ENCODE measurements around the gene SORCS2. TPM values are rescaled to one million over a fixed set of nuclear protein-coding genes. Genes with fewer than 3 reads are reported as not detected.
A peak's percentile ranks its signal among the peaks of the same experiment; 100 is the strongest.

SORCS2 gene
- total and polyA plus RNA-seq, 9 donors = 7.4 to 24.9 (median 13.0) TPM

GRCh38 chr4:7190691-7191545 lies 1.4 kb upstream of the SORCS2 start:
- H3K4me1 ChIP-seq (ENCODE audit: control insufficient read depth, insufficient read depth, low read length) = peaks cover 44% of the 10 kb centered on the region
- no peaks in the 10 kb centered on the region for H3K9me3 ChIP-seq (replicated peaks; ENCODE audit: control insufficient read depth, low read depth, low read length)
- peaks cover 61% of the 10 kb centered on the region for H3K27me3 ChIP-seq (ENCODE audit: control insufficient read depth, insufficient read depth, low read length)
- 39% methylated on average over 2 of the region's 11 CpGs for WGBS (ENCODE audit: insufficient coverage)
- no peak overlapping the region for H3K4me3 ChIP-seq (ENCODE audit: low read length)
- no peaks in the 10 kb centered on the region for H3K36me3 ChIP-seq (ENCODE audit: control insufficient read depth, insufficient read depth, low read length)
- DNase-seq = peak; percentile 92
- peak overlapping the region; percentile 51 for H3K27ac ChIP-seq (ENCODE audit: low read length)

GRCh38 chr4:7191546-7192251 lies 639 bp upstream of the SORCS2 start:
- peaks cover 64% of the 10 kb centered on the region for H3K27me3 ChIP-seq (ENCODE audit: control insufficient read depth, insufficient read depth, low read length)
- H3K27ac ChIP-seq (ENCODE audit: low read length) = peak overlapping the region; percentile 29
- DNase-seq = peak; percentile 39
- no peaks in the 10 kb centered on the region for H3K36me3 ChIP-seq (ENCODE audit: control insufficient read depth, insufficient read depth, low read length)
- peaks cover 48% of the 10 kb centered on the region for H3K4me1 ChIP-seq (ENCODE audit: control insufficient read depth, insufficient read depth, low read length)
- H3K9me3 ChIP-seq (replicated peaks; ENCODE audit: control insufficient read depth, low read depth, low read length) = no peaks in the 10 kb centered on the region
- H3K4me3 ChIP-seq (ENCODE audit: low read length) = no peak overlapping the region
- 51% methylated on average over 21 of the region's 22 CpGs for WGBS (ENCODE audit: insufficient coverage)

- WGBS (ENCODE audit: insufficient coverage) = under 1% methylated on average over 51 of the region's 62 CpGs
- H3K27me3 ChIP-seq (ENCODE audit: control insufficient read depth, insufficient read depth, low read length) = peaks cover 56% of the 10 kb centered on the region
- peaks cover 55% of the 10 kb centered on the region for H3K4me1 ChIP-seq (ENCODE audit: control insufficient read depth, insufficient read depth, low read length)
- no peak overlapping the region for H3K27ac ChIP-seq (ENCODE audit: low read length)
- H3K4me3 ChIP-seq (ENCODE audit: low read length) = peak overlapping the region; percentile 53
- no peaks in the 10 kb centered on the region for H3K9me3 ChIP-seq (replicated peaks; ENCODE audit: control insufficient read depth, low read depth, low read length)
- peak; percentile 52 for DNase-seq
- no peaks in the 10 kb centered on the region for H3K36me3 ChIP-seq (ENCODE audit: control insufficient read depth, insufficient read depth, low read length)
Measured at GRCh38 chr4:7193030-7193958, 956 bp downstream of the SORCS2 start.

- no peak for DNase-seq
- Histone ChIP-seq H3K4me1 (ENCODE audit: control insufficient read depth, insufficient read depth, low read length) (peaks cover 59% of the 10 kb centered on the region), H3K36me3 (ENCODE audit: control insufficient read depth, insufficient read depth, low read length) (no peaks in the 10 kb centered on the region), H3K4me3 (ENCODE audit: low read length) (no peak overlapping the region), H3K9me3 (replicated peaks; ENCODE audit: control insufficient read depth, low read depth, low read length) (no peaks in the 10 kb centered on the region), H3K27ac (ENCODE audit: low read length) (no peak overlapping the region), H3K27me3 (ENCODE audit: control insufficient read depth, insufficient read depth, low read length) (peaks cover 44% of the 10 kb centered on the region)
- 71% methylated on average over 1 of the region's 6 CpGs for WGBS (ENCODE audit: insufficient coverage)
Measured at GRCh38 chr4:7194251-7195140, 2.2 kb downstream of the SORCS2 start.

DNA sequence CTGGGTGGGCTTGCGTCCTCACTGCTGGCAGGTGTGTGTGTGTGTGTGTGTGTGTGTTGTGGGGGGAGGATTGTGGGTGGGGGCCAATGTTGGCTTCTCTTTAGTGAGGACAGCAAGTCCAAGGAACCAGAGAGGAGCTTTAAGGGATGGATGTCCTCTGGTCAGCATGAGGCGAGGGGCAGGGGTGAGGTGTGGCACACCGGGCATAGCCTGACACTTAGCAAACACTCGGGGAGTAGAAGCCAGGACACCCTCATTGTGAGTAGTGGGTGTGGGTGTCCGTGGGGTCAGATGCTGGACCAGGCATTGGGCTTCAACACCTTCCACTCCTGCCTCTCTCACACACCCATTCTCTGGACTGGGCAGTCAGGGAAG lies 2.8 kb downstream of the SORCS2 start:
- DNase-seq = no peak
- no peaks in the 10 kb centered on the region for H3K36me3 ChIP-seq (ENCODE audit: control insufficient read depth, insufficient read depth, low read length)
- WGBS (ENCODE audit: insufficient coverage) = 75% methylated on average over 1 of the region's 5 CpGs
- H3K4me3 ChIP-seq (ENCODE audit: low read length) = no peak overlapping the region
- peaks cover 59% of the 10 kb centered on the region for H3K4me1 ChIP-seq (ENCODE audit: control insufficient read depth, insufficient read depth, low read length)
- H3K9me3 ChIP-seq (replicated peaks; ENCODE audit: control insufficient read depth, low read depth, low read length) = no peaks in the 10 kb centered on the region
- no peak overlapping the region for H3K27ac ChIP-seq (ENCODE audit: low read length)
- peaks cover 37% of the 10 kb centered on the region for H3K27me3 ChIP-seq (ENCODE audit: control insufficient read depth, insufficient read depth, low read length)

- H3K4me3 ChIP-seq (ENCODE audit: low read length) = no peak overlapping the region
- H3K9me3 ChIP-seq (replicated peaks; ENCODE audit: control insufficient read depth, low read depth, low read length) = no peaks in the 10 kb centered on the region
- H3K27me3 ChIP-seq (ENCODE audit: control insufficient read depth, insufficient read depth, low read length) = peaks cover 36% of the 10 kb centered on the region
- H3K27ac ChIP-seq (ENCODE audit: low read length) = no peak overlapping the region
- 36% methylated on average over 6 of the region's 14 CpGs for WGBS (ENCODE audit: insufficient coverage)
- DNase-seq = peak; percentile 73
- peaks cover 61% of the 10 kb centered on the region for H3K4me1 ChIP-seq (ENCODE audit: control insufficient read depth, insufficient read depth, low read length)
- H3K36me3 ChIP-seq (ENCODE audit: control insufficient read depth, insufficient read depth, low read length) = no peaks in the 10 kb centered on the region
Measured at GRCh38 chr4:7195546-7196287, 3.4 kb downstream of the SORCS2 start.

DNA sequence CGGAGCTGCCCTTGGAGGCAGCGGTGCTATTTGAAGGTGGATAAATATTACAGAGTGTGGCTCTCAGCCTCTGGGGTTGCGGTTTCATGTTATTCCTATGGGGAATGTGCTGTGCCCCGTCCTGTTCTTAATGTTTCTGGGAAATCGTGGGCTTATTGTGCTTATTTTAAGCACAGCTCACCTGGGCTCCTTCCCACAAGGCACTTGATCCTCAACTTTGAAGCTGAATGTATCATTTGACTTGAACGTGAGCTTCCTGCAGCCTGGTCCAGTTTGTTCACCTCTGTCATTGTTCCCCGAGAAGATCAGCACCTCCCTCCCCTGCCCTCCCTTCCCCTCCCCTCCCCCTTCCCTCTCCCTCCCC lies 3.9 kb downstream of the SORCS2 start:
- Histone ChIP-seq H3K36me3 (ENCODE audit: control insufficient read depth, insufficient read depth, low read length) (no peaks in the 10 kb centered on the region), H3K27me3 (ENCODE audit: control insufficient read depth, insufficient read depth, low read length) (peaks cover 36% of the 10 kb centered on the region), H3K4me3 (ENCODE audit: low read length) (no peak overlapping the region), H3K27ac (ENCODE audit: low read length) (no peak overlapping the region), H3K4me1 (ENCODE audit: control insufficient read depth, insufficient read depth, low read length) (peaks cover 62% of the 10 kb centered on the region), H3K9me3 (replicated peaks; ENCODE audit: control insufficient read depth, low read depth, low read length) (no peaks in the 10 kb centered on the region)
- no peak for DNase-seq
- 40% methylated on average over 4 of the region's 7 CpGs for WGBS (ENCODE audit: insufficient coverage)

GRCh38 chr4:7196736-7197135 lies 4.4 kb downstream of the SORCS2 start:
- Histone ChIP-seq H3K4me3 (ENCODE audit: low read length) (no peak overlapping the region), H3K27ac (ENCODE audit: low read length) (no peak overlapping the region), H3K27me3 (ENCODE audit: control insufficient read depth, insufficient read depth, low read length) (peaks cover 35% of the 10 kb centered on the region), H3K36me3 (ENCODE audit: control insufficient read depth, insufficient read depth, low read length) (no peaks in the 10 kb centered on the region), H3K4me1 (ENCODE audit: control insufficient read depth, insufficient read depth, low read length) (peaks cover 62% of the 10 kb centered on the region), H3K9me3 (replicated peaks; ENCODE audit: control insufficient read depth, low read depth, low read length) (no peaks in the 10 kb centered on the region)
- 79% methylated on average over 4 of the region's 5 CpGs for WGBS (ENCODE audit: insufficient coverage)
- no peak for DNase-seq

GRCh38 chr4:7197910-7198309 lies 5.6 kb downstream of the SORCS2 start:
- Histone ChIP-seq H3K9me3 (replicated peaks; ENCODE audit: control insufficient read depth, low read depth, low read length) (no peaks in the 10 kb centered on the region), H3K4me1 (ENCODE audit: control insufficient read depth, insufficient read depth, low read length) (peaks cover 61% of the 10 kb centered on the region), H3K36me3 (ENCODE audit: control insufficient read depth, insufficient read depth, low read length) (no peaks in the 10 kb centered on the region), H3K4me3 (ENCODE audit: low read length) (no peak overlapping the region), H3K27ac (ENCODE audit: low read length) (no peak overlapping the region), H3K27me3 (ENCODE audit: control insufficient read depth, insufficient read depth, low read length) (peaks cover 36% of the 10 kb centered on the region)
- DNase-seq = no peak
- WGBS (ENCODE audit: insufficient coverage) = no CpG with 5 or more reads among the region's 5 CpGs
